Measurements from ENCODE around the gene GRK5. TPM values are rescaled to one million over a fixed set of nuclear protein-coding genes. Genes with fewer than 3 reads are reported as not detected.

The GRK5 gene
- total RNA-seq, 3 donors from 2014 or later (not counting 1 experiment from before 2014, with no cell fraction given), result 37.6 to 54.3 (median 47.9) TPM

GRCh38 chr10:119337223-119337622, 129.9 kb downstream of the GRK5 start:
- H3K27me3 Mint-ChIP-seq (ENCODE audit: low read depth in 2 of 2), result no peaks in the 10 kb centered on the region
- no peak overlapping the region for H3K27ac Mint-ChIP-seq
- DNase-seq (no peak), ATAC-seq (no peak)
- intact Hi-C loops (cut with micrococcal nuclease), result no loop called here
- no peaks in the 10 kb centered on the region for H3K9me3 Mint-ChIP-seq
- no peaks in the 10 kb centered on the region for H3K27me3 ChIP-seq (ENCODE audit: control insufficient read depth, insufficient read depth, low read length)
- 46% methylated on average over 3 of the region's 4 CpGs for WGBS (ENCODE audit: insufficient coverage)
- no peak overlapping the region for H3K4me3 ChIP-seq (ENCODE audit: low read length)
- H3K4me1 Mint-ChIP-seq, result peaks cover 43 to 54% of the 10 kb centered on the region in 2 donors
- H3K4me1 ChIP-seq (ENCODE audit: control insufficient read depth, insufficient read depth, low read length), result peaks cover 10% of the 10 kb centered on the region
- no peaks in the 10 kb centered on the region for H3K36me3 ChIP-seq (ENCODE audit: control insufficient read depth, insufficient read depth, low read length)
- no peak for TF ChIP-seq CTCF (IDR thresholded peaks at IDR 0.05)
- no peak overlapping the region for H3K27ac ChIP-seq (ENCODE audit: low read length)
- H3K36me3 Mint-ChIP-seq, result no peaks in the 10 kb centered on the region
- H3K9me3 ChIP-seq (ENCODE audit: control insufficient read depth, insufficient read depth, low read length), result no peaks in the 10 kb centered on the region
- no peak overlapping the region for H3K4me3 Mint-ChIP-seq

- ATAC-seq, result no peak
- Histone ChIP-seq H3K36me3 (ENCODE audit: control insufficient read depth, insufficient read depth, low read length) (no peaks in the 10 kb centered on the region), H3K27me3 (ENCODE audit: control insufficient read depth, insufficient read depth, low read length) (no peaks in the 10 kb centered on the region), H3K9me3 (ENCODE audit: control insufficient read depth, insufficient read depth, low read length) (no peaks in the 10 kb centered on the region), H3K27ac (ENCODE audit: low read length) (no peak overlapping the region), H3K4me3 (ENCODE audit: low read length) (no peak overlapping the region), H3K4me1 (ENCODE audit: control insufficient read depth, insufficient read depth, low read length) (peaks cover 10% of the 10 kb centered on the region)
- Mint-ChIP-seq H3K27ac (no peak overlapping the region), H3K27me3 (ENCODE audit: low read depth in 2 of 2) (no peaks in the 10 kb centered on the region), H3K4me1 (peaks cover 45 to 54% of the 10 kb centered on the region in 2 donors), H3K36me3 (no peaks in the 10 kb centered on the region), H3K9me3 (no peaks in the 10 kb centered on the region), H3K4me3 (no peak overlapping the region)
- intact Hi-C loops (cut with micrococcal nuclease), result no loop called here
- TF ChIP-seq CTCF (IDR thresholded peaks at IDR 0.05), result no peak
- 89% methylated on average over 6 of the region's 8 CpGs for WGBS (ENCODE audit: insufficient coverage)
- no peak for DNase-seq
Measured at GRCh38 chr10:119337796-119338432, 130.5 kb downstream of the GRK5 start.

- H3K4me1 ChIP-seq (ENCODE audit: control insufficient read depth, insufficient read depth, low read length), result peaks cover 10% of the 10 kb centered on the region
- intact Hi-C loops (cut with micrococcal nuclease), result no loop called here
- no peaks in the 10 kb centered on the region for H3K36me3 ChIP-seq (ENCODE audit: control insufficient read depth, insufficient read depth, low read length)
- Mint-ChIP-seq H3K36me3 (no peaks in the 10 kb centered on the region), H3K4me1 (peaks cover 34 to 51% of the 10 kb centered on the region in 2 donors), H3K27ac (no peak overlapping the region), H3K4me3 (no peak overlapping the region), H3K9me3 (no peaks in the 10 kb centered on the region), H3K27me3 (ENCODE audit: low read depth in 2 of 2) (no peaks in the 10 kb centered on the region)
- H3K27me3 ChIP-seq (ENCODE audit: control insufficient read depth, insufficient read depth, low read length), result no peaks in the 10 kb centered on the region
- ATAC-seq (no peak), DNase-seq (no peak)
- H3K27ac ChIP-seq (ENCODE audit: low read length), result no peak overlapping the region
- TF ChIP-seq CTCF (IDR thresholded peaks at IDR 0.05), result no peak
- no peaks in the 10 kb centered on the region for H3K9me3 ChIP-seq (ENCODE audit: control insufficient read depth, insufficient read depth, low read length)
- WGBS (ENCODE audit: insufficient coverage), result 96% methylated on average over 9 of the region's 9 CpGs
- no peak overlapping the region for H3K4me3 ChIP-seq (ENCODE audit: low read length)
Measured at GRCh38 chr10:119339109-119339508, 131.7 kb downstream of the GRK5 start.

All from natural killer cell (primary cell).